Measurements from ENCODE around the gene SHCBP1L. TPM values are rescaled to one million over a fixed set of nuclear protein-coding genes. Genes with fewer than 3 reads are reported as not detected.

SHCBP1L gene
- total RNA-seq, 1 experiment from 2014 or later, result not detected

- Histone ChIP-seq H4K5ac (ENCODE audit: insufficient read length, low read depth, low read length) (no peak overlapping the region), H3K79me1 (ENCODE audit: insufficient read depth, low read depth, low read length, poor library complexity, severe bottlenecking) (no peaks in the 10 kb centered on the region)
Measured at GRCh38 chr1:182971219-182971618, 18.3 kb upstream of the SHCBP1L start.

More at GRCh38 chr1:182971219-182971618, 18.3 kb upstream of the SHCBP1L start:
- H2BK5ac ChIP-seq (ENCODE audit: insufficient read length, low read length), result no peak overlapping the region
- H2BK20ac ChIP-seq (ENCODE audit: low read depth, low read length, poor library complexity, severe bottlenecking), result no peak overlapping the region
- no peak overlapping the region for H3K56ac ChIP-seq (ENCODE audit: insufficient read length, low read depth, low read length)
- H2BK15ac ChIP-seq (ENCODE audit: low read depth, low read length), result no peak overlapping the region
- H3T11ph ChIP-seq (ENCODE audit: low read length), result no peak overlapping the region
- H2AK5ac ChIP-seq (ENCODE audit: insufficient read length, low read length), result no peak overlapping the region
- no peaks in the 10 kb centered on the region for H3K27me3 ChIP-seq (ENCODE audit: insufficient read depth, low read length)
- no peak overlapping the region for H3K4me3 Mint-ChIP-seq
- H3K4me2 ChIP-seq (ENCODE audit: insufficient read depth, insufficient read length, low read length), result no peak overlapping the region
- no peaks in the 10 kb centered on the region for H3K9me3 Mint-ChIP-seq
- no peak overlapping the region for H2BK120ac ChIP-seq (ENCODE audit: low read depth, low read length, poor library complexity, severe bottlenecking)
- H2AFZ ChIP-seq (ENCODE audit: low read length), result no peak overlapping the region
- DNase-seq, result no peak
- H3K27me3 Mint-ChIP-seq (ENCODE audit: low read depth), result no peaks in the 10 kb centered on the region
- H3K23me2 ChIP-seq (ENCODE audit: insufficient read length, low read depth, low read length, poor library complexity, severe bottlenecking), result no peaks in the 10 kb centered on the region
- WGBS (ENCODE audit: extremely low coverage, insufficient read length, low lambda C conversion rate), result no CpG with 5 or more reads among the region's 1 CpG
- no peaks in the 10 kb centered on the region for H4K20me1 ChIP-seq (ENCODE audit: control insufficient read depth, insufficient read depth, insufficient read length)
- H3K9me3 ChIP-seq (ENCODE audit: control insufficient read depth, low read depth, low read length), result no peaks in the 10 kb centered on the region
- no peak overlapping the region for H3K27ac ChIP-seq (ENCODE audit: insufficient read length, low read depth, low read length)
- no peak overlapping the region for H3K4ac ChIP-seq (ENCODE audit: low read depth, low read length)
- no peak overlapping the region for H3K14ac ChIP-seq (ENCODE audit: insufficient read depth, low read length)
- H3K9ac ChIP-seq (ENCODE audit: extremely low read depth, insufficient read length, low read length), result no peak overlapping the region
- TF ChIP-seq CTCF (conservative IDR thresholded peaks at IDR 0.05), result no peak
- no peaks in the 10 kb centered on the region for H3K36me3 Mint-ChIP-seq (ENCODE audit: insufficient read depth in 1 of 3, low read depth in 3 of 3)
- H3K4me1 ChIP-seq (ENCODE audit: insufficient read depth, low read length), result no peaks in the 10 kb centered on the region
- no peak overlapping the region for H3K18ac ChIP-seq (ENCODE audit: insufficient read length, low read depth, low read length)
- no peaks in the 10 kb centered on the region for H3K79me2 ChIP-seq (ENCODE audit: insufficient read depth, low read length)
- H2BK12ac ChIP-seq (ENCODE audit: insufficient read length, low read depth, low read length), result no peak overlapping the region
- H3K23ac ChIP-seq (ENCODE audit: insufficient read length, low read depth, low read length), result no peak overlapping the region
- no peak overlapping the region for H3K27ac Mint-ChIP-seq
- H4K8ac ChIP-seq (replicated peaks; ENCODE audit: insufficient read length, low read depth, low read length), result no peak overlapping the region
- H3K4me1 Mint-ChIP-seq, result peaks cover 7 to 15% of the 10 kb centered on the region in 2 experiments
- no peak overlapping the region for H4K91ac ChIP-seq (ENCODE audit: insufficient read length, low read depth, low read length)
